ENCODE data around the gene IFT52. TPM values are rescaled to one million over a fixed set of nuclear protein-coding genes. Genes with fewer than 3 reads are reported as not detected.

The IFT52 gene, protein sequence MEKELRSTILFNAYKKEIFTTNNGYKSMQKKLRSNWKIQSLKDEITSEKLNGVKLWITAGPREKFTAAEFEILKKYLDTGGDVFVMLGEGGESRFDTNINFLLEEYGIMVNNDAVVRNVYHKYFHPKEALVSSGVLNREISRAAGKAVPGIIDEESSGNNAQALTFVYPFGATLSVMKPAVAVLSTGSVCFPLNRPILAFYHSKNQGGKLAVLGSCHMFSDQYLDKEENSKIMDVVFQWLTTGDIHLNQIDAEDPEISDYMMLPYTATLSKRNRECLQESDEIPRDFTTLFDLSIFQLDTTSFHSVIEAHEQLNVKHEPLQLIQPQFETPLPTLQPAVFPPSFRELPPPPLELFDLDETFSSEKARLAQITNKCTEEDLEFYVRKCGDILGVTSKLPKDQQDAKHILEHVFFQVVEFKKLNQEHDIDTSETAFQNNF
- total RNA-seq (2022) (56.1 and 70.5 TPM in 2 replicates), Bru-seq, nascent RNA (percentile 64 among the genes with signal in this experiment), BruChase-seq, experiment 1, labeled RNA remaining after a 2-hour chase (percentile 60 among the genes with signal in this experiment), BruChase-seq, experiment 2, labeled RNA remaining after a 6-hour chase (percentile 70 among the genes with signal in this experiment)
- long read RNA-seq, transcript IFT52-201 (14 exons, 1,757 nt): major isoform, 61 of 110 reads
- long read RNA-seq, transcript IFT52-202 (14 exons, 1,599 nt): minor isoform, 19 of 110 reads
- long read RNA-seq, partial matches to known transcripts: 8 of 110 reads
- long read RNA-seq, other reads (novel, unspliced or antisense): 22 of 110 reads

DNA sequence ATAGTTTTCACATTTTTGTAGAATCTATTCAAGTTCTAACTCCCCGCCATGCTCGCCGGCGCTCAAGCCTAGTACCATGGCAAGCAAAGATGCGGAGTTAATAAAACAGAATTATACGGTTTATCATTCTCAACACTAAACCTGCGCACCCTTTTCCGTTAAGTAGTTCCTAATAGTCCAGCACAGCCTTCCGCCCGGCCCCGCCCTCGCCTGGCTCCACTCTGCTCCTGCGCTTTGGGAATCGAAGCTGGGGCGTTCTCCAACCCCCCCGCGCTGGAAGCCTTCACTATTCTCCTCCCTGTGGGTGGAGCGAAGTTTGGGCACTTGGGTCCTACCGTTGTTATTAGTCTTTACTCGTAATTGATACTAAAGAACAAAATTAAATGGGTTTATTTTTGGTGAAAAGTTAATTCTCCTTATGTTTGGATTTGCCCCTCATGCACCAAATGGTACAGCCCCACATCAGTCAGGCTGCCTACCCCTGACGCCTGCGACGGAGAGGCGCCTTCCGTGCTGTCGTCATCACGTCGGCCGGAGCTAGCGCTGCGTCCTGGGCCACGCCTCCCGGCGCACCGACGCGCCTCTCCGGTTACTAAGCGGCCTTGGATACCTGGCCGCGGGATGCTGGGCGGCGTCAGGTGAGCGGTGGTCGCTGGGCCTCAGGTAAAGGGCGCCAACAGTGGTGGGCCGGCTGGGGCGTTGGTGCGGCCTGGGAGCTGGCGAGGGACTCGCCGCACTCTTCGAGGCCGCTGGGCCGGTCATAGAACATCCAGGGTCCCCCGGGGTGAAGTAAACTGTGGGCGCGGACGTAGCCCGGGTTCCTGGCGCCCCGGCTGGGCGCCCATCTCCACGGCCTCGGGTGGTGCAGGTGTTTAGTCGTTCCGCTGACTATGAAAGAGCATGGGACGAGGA lies at the start of gene IFT52:
Gene IFT52 (plus strand): TSS at position 546 of the 912 bp plus-strand sequence. CDS start 3,762 bp downstream, outside the sequence.
- POLR2A ChIA-PET: interaction anchor here (0.6 to 1.8 kb wide), 11 partner anchors 32 to 1825 kb away, joined by 3 to 42 read pairs (median 7); partner anchors contain the start of genes SGK2 and SRSF6
- no TSS peak for BruUV-seq (replicated peaks)

DNA sequence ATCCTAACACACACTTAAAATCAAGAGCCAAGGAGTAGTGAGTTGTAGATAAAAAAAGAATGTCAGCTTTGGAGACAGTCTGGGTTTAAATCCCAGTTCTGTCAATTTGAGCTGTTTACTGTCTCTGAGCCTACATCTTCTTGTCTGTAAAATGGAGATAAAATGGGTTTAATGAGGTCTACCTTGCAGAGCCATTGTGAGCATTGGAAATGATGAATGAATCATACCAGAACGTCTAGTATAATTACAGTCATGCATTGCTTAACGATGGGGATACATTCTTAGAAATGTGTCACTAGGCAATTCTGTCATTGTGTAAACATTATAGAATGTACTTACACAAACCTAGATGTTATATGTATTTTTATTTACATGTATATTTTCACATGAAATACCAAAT lies 49.5 kb upstream of the IFT52 start:
- Mint-ChIP-seq H3K27ac (ENCODE audit: unreplicated experiment) (no peak overlapping the region), H3K27me3 (ENCODE audit: insufficient read depth, unreplicated experiment) (no peaks in the 10 kb centered on the region), H3K36me3 (ENCODE audit: insufficient read depth, unreplicated experiment) (no peaks in the 10 kb centered on the region), H3K4me1 (ENCODE audit: low read depth, unreplicated experiment) (no peaks in the 10 kb centered on the region), H3K9me3 (ENCODE audit: unreplicated experiment) (peaks cover 2% of the 10 kb centered on the region), H3K4me3 (ENCODE audit: unreplicated experiment) (no peak overlapping the region)
- Histone ChIP-seq H3K4me1 (no peaks in the 10 kb centered on the region), H3K4me3 (ENCODE audit: low read depth, low read length) (no peak overlapping the region), H3K27me3 (replicated peaks; ENCODE audit: control insufficient read depth, insufficient read depth, low read length) (no peaks in the 10 kb centered on the region), H3K36me3 (ENCODE audit: control insufficient read depth, insufficient read depth, low read length) (0 out of 2 replicates have a peak, but pooled peaks cover 2% of the 10 kb centered on the region), H3K9me3 (no peaks in the 10 kb centered on the region)
- CTCF ChIA-PET: no interaction called here
- BruUV-seq (replicated peaks): no TSS peak
- DNase-seq: no peak
- POLR2A ChIA-PET: no interaction called here
- intact Hi-C loops (cut with micrococcal nuclease; ENCODE audit: unreplicated experiment): no loop called here
- TF ChIP-seq, protein P1, sequence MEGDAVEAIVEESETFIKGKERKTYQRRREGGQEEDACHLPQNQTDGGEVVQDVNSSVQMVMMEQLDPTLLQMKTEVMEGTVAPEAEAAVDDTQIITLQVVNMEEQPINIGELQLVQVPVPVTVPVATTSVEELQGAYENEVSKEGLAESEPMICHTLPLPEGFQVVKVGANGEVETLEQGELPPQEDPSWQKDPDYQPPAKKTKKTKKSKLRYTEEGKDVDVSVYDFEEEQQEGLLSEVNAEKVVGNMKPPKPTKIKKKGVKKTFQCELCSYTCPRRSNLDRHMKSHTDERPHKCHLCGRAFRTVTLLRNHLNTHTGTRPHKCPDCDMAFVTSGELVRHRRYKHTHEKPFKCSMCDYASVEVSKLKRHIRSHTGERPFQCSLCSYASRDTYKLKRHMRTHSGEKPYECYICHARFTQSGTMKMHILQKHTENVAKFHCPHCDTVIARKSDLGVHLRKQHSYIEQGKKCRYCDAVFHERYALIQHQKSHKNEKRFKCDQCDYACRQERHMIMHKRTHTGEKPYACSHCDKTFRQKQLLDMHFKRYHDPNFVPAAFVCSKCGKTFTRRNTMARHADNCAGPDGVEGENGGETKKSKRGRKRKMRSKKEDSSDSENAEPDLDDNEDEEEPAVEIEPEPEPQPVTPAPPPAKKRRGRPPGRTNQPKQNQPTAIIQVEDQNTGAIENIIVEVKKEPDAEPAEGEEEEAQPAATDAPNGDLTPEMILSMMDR (IDR thresholded peaks at IDR 0.05; ENCODE audit: insufficient read depth in 1 of 2, low read depth in 1 of 2, low read length in 1 of 2, severe bottlenecking in 1 of 2, unreplicated experiment in 1 of 2): no peak

More for the DNA sequence above, at the start of gene IFT52:
- Histone ChIP-seq H3K36me3 (ENCODE audit: control insufficient read depth, insufficient read depth, low read length) (no peaks in the 10 kb centered on the region), H3K9me3 (no peaks in the 10 kb centered on the region), H3K4me3 (ENCODE audit: low read depth, low read length) (peak within 1 kb of the TSS; percentile 72), H3K4me1 (no peaks in the 10 kb centered on the region), H3K27me3 (replicated peaks; ENCODE audit: control insufficient read depth, insufficient read depth, low read length) (no peaks in the 10 kb centered on the region)
- TF ChIP-seq, protein P1 (IDR thresholded peaks at IDR 0.05; ENCODE audit: insufficient read depth in 1 of 2, low read depth in 1 of 2, low read length in 1 of 2, severe bottlenecking in 1 of 2, unreplicated experiment in 1 of 2): peak in 1 of 2 experiments; percentile 17
- peak within 1 kb of the TSS; percentile 86 for H3K4me3 Mint-ChIP-seq (ENCODE audit: unreplicated experiment)
- peak within 1 kb of the TSS; percentile 90 for H3K27ac Mint-ChIP-seq (ENCODE audit: unreplicated experiment)
- DNase-seq: peak; percentile 98
- CTCF ChIA-PET: interaction anchor here (0.6 to 2.2 kb wide), 22 partner anchors 10 to 1893 kb away, joined by 3 to 37 read pairs (median 5); partner anchors contain the start of gene SGK2
- H3K9me3 Mint-ChIP-seq (ENCODE audit: unreplicated experiment): no peaks in the 10 kb centered on the region
- peaks cover 11% of the 10 kb centered on the region for H3K36me3 Mint-ChIP-seq (ENCODE audit: insufficient read depth, unreplicated experiment)
- intact Hi-C loops (cut with micrococcal nuclease; ENCODE audit: unreplicated experiment): loop anchor here (1.0 to 2.0 kb wide), 3 partner anchors 32 to 134 kb away; partner anchors contain the start of gene SRSF6
- peaks cover 15% of the 10 kb centered on the region for H3K4me1 Mint-ChIP-seq (ENCODE audit: low read depth, unreplicated experiment)
- H3K27me3 Mint-ChIP-seq (ENCODE audit: insufficient read depth, unreplicated experiment): no peaks in the 10 kb centered on the region

All from Caco-2 (cell line).